ENCODE data around the gene SPG21.

- no peak for TF ChIP-seq SP1 (IDR thresholded peaks at IDR 0.05; ENCODE audit: low read depth, low read length)
- no peak for TF ChIP-seq ZNF274 (IDR thresholded peaks at IDR 0.05; ENCODE audit: borderline replicate concordance, extremely low read depth, low read length)
These were observed 45.0 kb upstream of the SPG21 start for GRCh38 chr15:65034719-65035118.

All from H1 (cell line).